Neural progenitor cell (in vitro differentiated cells): ENCODE results near the gene KCNQ1. TPM values are rescaled to one million over a fixed set of nuclear protein-coding genes. Genes with fewer than 3 reads are reported as not detected.

Experiments used
- DNase-seq: peaks from one replicate; pipeline ENCODE4 v3.0.0-alpha.2; 2016; ENCODE audit warnings: low spot score
- H2AFZ ChIP-seq: fragments of 200-600 bp; sonication (generic); replicated peaks from 2 replicates; pipeline ENCODE4 v1.6.1; 2016; ENCODE audit warnings: antibody characterized with exemption
- H3F3A ChIP-seq: fragments of 200-600 bp; sonication (generic); 2 replicates; pipeline ENCODE4 v1.6.1; 2016; ENCODE audit warnings: antibody characterized with exemption, low read depth
- H3K27ac ChIP-seq: fragments of 200-600 bp; sonication (generic); 2 replicates; pipeline ENCODE4 v1.5.1; 2016; ENCODE audit warnings: mild to moderate bottlenecking
- H3K27me3 ChIP-seq: fragments of 200-600 bp; sonication (generic); 2 replicates; pipeline ENCODE4 v1.6.1; 2016; ENCODE audit warnings: mild to moderate bottlenecking, moderate library complexity
- H3K36me3 ChIP-seq: fragments of 200-600 bp; sonication (generic); 2 replicates; pipeline ENCODE4 v1.5.1; 2016
- H3K4me1 ChIP-seq: fragments of 200-600 bp; sonication (generic); 2 replicates; pipeline ENCODE4 v1.6.1; 2016; ENCODE audit warnings: mixed run types
- H3K4me2 ChIP-seq: fragments of 200-600 bp; sonication (generic); 2 replicates; pipeline ENCODE4 v1.6.1; 2016
- H3K4me3 ChIP-seq: fragments of 200-600 bp; sonication (generic); 2 replicates; pipeline ENCODE4 v1.5.1; 2016
- H3K79me2 ChIP-seq: fragments of 200-600 bp; sonication (generic); 2 replicates; pipeline ENCODE4 v1.6.1; 2016; ENCODE audit warnings: low read depth
- H3K9ac ChIP-seq: fragments of 200-600 bp; sonication (generic); 2 replicates; pipeline ENCODE4 v1.6.1; 2016
- H3K9me3 ChIP-seq: fragments of 200-600 bp; sonication (generic); 2 replicates; pipeline ENCODE4 v1.5.1; 2016; ENCODE audit warnings: low read depth
- H4K20me1 ChIP-seq: fragments of 200-600 bp; sonication (generic); 2 replicates; pipeline ENCODE4 v1.6.1; 2016; ENCODE audit warnings: low read depth
- H3K27ac Mint-ChIP-seq: 3 replicates; pipeline ENCODE4 v1.8.0; 2021; ENCODE audit warnings: mixed read lengths
- H3K27me3 Mint-ChIP-seq: 2 replicates; pipeline ENCODE4 v1.8.0; 2022; ENCODE audit warnings: low read depth, mild to moderate bottlenecking, inconsistent platforms, moderate library complexity, mixed read lengths; ENCODE audit not compliant: insufficient read depth
- H3K36me3 Mint-ChIP-seq: 3 replicates; pipeline ENCODE4 v1.8.0; 2021; ENCODE audit warnings: mixed read lengths
- H3K4me1 Mint-ChIP-seq: 3 replicates; pipeline ENCODE4 v1.8.0; 2021; ENCODE audit warnings: mixed read lengths
- H3K4me3 Mint-ChIP-seq: 3 replicates; pipeline ENCODE4 v1.8.0; 2021; ENCODE audit warnings: mild to moderate bottlenecking, moderate library complexity, mixed read lengths
- H3K9me3 Mint-ChIP-seq: 3 replicates; pipeline ENCODE4 v1.8.0; 2020; ENCODE audit warnings: mixed read lengths
- EZH2 ChIP-seq: fragments of 200-600 bp; sonication (generic); IDR thresholded peaks from 2 replicates; pipeline ENCODE4 v1.6.1; 2017; ENCODE audit warnings: antibody characterized with exemption, mild to moderate bottlenecking, moderate library complexity
- EZH2phosphoT487 ChIP-seq: fragments of 200-600 bp; sonication (generic); IDR thresholded peaks from 2 replicates; pipeline ENCODE4 v1.6.1; 2017; ENCODE audit warnings: antibody characterized with exemption
- total RNA-seq: library from RNA; depleted of rRNA; stranded (reverse); fragments of >200 nt; gene quantifications from 2 replicates; pipeline ENCODE4 v1.2.3, GENCODE V29; 2015; ENCODE audit warnings: low replicate concordance
- TF ChIP-seq, protein P1 (sequence below): fragments of 200-600 bp; sonication (generic); IDR thresholded peaks from 2 replicates; pipeline ENCODE4 v1.5.1; 2017; ENCODE audit warnings: antibody characterized with exemption, mild to moderate bottlenecking

Gene KCNQ1
- total RNA-seq, 1 donor from 2014 or later, result 0.11 TPM

DNA sequence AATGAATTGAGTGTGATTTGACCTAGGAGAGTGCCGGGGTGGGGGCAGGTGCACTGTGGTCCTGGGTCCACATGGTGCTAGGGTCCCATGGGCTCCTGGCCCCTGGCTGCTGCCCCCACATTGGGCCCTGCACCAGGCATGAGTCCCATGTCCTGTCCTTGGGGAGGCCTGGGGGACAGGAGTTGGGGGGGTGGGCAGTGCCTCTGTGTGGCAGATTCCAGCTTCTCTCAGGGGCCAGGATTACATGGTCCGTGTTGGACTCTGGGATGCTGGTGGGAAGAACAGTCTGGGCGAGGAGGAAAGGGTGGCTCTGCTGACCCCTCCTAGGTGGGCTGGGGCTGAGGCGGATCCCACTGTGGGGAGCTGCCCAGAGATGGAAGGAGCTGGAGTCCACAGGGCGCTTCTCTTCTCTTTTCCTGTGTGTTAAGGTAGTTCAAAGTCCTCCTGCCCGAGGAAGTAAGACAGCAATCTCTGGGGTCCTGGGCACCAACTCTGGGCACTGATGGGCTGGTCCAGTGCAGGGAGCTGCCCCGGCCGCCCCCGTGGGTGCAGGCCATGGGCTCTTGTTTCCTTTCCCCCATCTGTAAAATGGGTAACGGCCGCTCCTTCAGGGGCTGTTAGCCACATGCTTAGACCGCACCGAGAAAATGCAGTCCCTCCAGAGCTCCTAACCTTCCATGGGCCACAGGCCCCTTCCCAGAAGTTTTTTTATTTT is 19.8 kb downstream of the KCNQ1 start:
- Mint-ChIP-seq H3K36me3 (no peaks in the 10 kb centered on the region), H3K4me3 (no peak overlapping the region), H3K4me1 (no peaks in the 10 kb centered on the region), H3K27me3 (no peaks in the 10 kb centered on the region), H3K9me3 (no peaks in the 10 kb centered on the region), H3K27ac (no peak overlapping the region)
- Histone ChIP-seq H2AFZ (no peak overlapping the region), H3K36me3 (no peaks in the 10 kb centered on the region), H3F3A (no peaks in the 10 kb centered on the region), H3K27ac (no peak overlapping the region), H3K4me1 (peaks cover 4% of the 10 kb centered on the region), H3K79me2 (no peaks in the 10 kb centered on the region), H3K27me3 (peaks cover 46% of the 10 kb centered on the region), H3K9ac (no peak overlapping the region), H3K4me2 (no peak overlapping the region), H3K9me3 (no peaks in the 10 kb centered on the region), H4K20me1 (no peaks in the 10 kb centered on the region), H3K4me3 (no peak overlapping the region)
- TF ChIP-seq, protein P1, sequence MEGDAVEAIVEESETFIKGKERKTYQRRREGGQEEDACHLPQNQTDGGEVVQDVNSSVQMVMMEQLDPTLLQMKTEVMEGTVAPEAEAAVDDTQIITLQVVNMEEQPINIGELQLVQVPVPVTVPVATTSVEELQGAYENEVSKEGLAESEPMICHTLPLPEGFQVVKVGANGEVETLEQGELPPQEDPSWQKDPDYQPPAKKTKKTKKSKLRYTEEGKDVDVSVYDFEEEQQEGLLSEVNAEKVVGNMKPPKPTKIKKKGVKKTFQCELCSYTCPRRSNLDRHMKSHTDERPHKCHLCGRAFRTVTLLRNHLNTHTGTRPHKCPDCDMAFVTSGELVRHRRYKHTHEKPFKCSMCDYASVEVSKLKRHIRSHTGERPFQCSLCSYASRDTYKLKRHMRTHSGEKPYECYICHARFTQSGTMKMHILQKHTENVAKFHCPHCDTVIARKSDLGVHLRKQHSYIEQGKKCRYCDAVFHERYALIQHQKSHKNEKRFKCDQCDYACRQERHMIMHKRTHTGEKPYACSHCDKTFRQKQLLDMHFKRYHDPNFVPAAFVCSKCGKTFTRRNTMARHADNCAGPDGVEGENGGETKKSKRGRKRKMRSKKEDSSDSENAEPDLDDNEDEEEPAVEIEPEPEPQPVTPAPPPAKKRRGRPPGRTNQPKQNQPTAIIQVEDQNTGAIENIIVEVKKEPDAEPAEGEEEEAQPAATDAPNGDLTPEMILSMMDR, result no peak
- TF ChIP-seq EZH2phosphoT487 (no peak), EZH2 (no peak)
- DNase-seq, result no peak

DNA sequence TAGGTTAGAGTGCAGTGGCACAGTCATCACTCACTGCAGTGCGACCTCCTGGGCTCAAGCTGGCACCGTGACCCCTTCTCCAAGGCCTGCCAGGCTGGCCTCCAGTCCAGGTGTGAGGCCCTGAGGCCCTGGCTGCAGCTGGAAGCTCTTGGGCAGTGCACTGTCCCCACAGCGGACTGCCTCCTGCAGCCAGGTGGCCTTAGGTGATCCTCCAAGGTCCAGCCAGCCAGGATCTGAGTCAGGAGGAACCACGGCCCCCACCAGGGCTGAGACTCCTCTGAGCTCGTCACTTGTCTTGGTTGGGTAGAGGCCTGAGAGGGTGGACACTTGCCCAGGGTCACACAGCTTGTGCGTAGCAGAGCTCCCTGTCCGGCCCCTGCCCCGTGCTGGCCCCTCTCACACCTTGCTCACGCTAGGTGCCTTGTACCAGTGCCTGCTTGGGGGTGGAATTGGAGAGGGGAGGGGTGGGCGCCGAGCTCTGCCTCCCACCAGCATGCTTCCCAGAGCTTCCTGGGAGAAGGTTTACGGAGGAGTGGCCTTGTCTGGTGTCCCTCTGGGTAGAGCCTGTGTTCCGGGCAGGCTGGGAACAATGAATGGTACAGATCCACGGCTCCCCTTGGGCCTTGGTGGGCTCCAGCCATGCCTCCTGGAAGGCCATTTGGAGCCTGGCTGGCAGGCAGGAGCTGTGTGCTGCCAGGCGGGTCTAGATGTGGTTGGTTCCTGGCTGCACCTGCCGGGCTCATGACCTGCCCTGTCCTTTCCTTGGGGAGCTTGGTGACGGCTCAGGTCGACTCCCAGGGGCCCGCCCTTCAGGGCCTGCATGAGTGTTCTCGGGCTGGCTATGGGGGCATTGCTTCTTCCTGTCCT is 20.6 kb downstream of the KCNQ1 start:
- Histone ChIP-seq H3F3A (no peaks in the 10 kb centered on the region), H3K9me3 (no peaks in the 10 kb centered on the region), H3K79me2 (no peaks in the 10 kb centered on the region), H3K4me3 (no peak overlapping the region), H3K27ac (no peak overlapping the region), H3K36me3 (no peaks in the 10 kb centered on the region), H3K27me3 (peaks cover 50% of the 10 kb centered on the region), H4K20me1 (no peaks in the 10 kb centered on the region), H3K4me1 (no peaks in the 10 kb centered on the region), H3K4me2 (no peak overlapping the region), H2AFZ (no peak overlapping the region), H3K9ac (no peak overlapping the region)
- H3K4me1 Mint-ChIP-seq, result no peaks in the 10 kb centered on the region
- TF ChIP-seq, protein P1, result no peak
- no peak for TF ChIP-seq EZH2phosphoT487
- no peak for TF ChIP-seq EZH2
- H3K27ac Mint-ChIP-seq, result no peak overlapping the region
- no peaks in the 10 kb centered on the region for H3K27me3 Mint-ChIP-seq
- no peak for DNase-seq
- no peak overlapping the region for H3K4me3 Mint-ChIP-seq
- no peaks in the 10 kb centered on the region for H3K9me3 Mint-ChIP-seq
- H3K36me3 Mint-ChIP-seq, result no peaks in the 10 kb centered on the region

DNA sequence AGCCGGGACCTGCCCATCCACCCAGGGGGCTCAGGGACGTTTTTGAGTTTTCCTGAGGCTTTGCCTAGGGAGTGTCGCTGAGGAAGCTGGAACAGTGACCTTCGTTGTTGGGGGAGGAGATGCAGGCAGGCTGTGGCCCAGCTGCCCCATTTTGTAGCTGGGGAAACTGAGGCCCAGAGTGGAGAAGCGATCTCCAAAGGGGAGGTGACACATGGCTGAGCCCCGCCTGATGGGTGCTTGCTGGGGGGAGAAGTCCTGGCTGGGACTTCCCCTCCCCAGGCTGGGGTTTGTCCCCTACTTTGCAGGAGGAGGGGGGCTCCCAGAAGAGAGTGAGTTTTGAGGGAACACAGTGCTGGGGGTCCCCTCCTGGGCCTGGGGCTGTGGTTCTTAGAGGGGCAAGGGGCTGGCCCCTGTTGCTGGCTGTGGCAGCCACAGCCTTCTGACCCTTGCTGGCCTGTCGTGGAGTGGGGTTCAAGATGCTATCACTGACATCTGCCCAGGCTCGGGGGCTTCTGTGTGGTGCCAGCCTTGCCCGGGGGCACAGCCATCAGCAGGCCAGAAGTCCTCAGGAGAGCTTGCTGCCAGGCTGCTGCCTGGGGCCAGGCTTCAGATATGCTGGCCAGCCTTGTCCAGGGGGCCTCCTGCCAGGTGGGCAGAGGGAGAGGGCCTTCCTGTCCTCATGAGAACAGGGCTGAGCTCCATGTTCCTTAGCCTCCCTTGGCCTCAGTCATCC is 21.4 kb downstream of the KCNQ1 start:
- Histone ChIP-seq H3K9ac (no peak overlapping the region), H4K20me1 (no peaks in the 10 kb centered on the region), H3K9me3 (no peaks in the 10 kb centered on the region), H3K4me1 (no peaks in the 10 kb centered on the region), H3K36me3 (no peaks in the 10 kb centered on the region), H3K4me2 (no peak overlapping the region), H3K27ac (no peak overlapping the region), H3K4me3 (no peak overlapping the region), H3F3A (no peaks in the 10 kb centered on the region), H3K79me2 (no peaks in the 10 kb centered on the region), H3K27me3 (peaks cover 58% of the 10 kb centered on the region), H2AFZ (no peak overlapping the region)
- H3K4me1 Mint-ChIP-seq, result no peaks in the 10 kb centered on the region
- no peak overlapping the region for H3K4me3 Mint-ChIP-seq
- TF ChIP-seq, protein P1, result no peak
- TF ChIP-seq EZH2 (no peak), EZH2phosphoT487 (no peak)
- H3K27ac Mint-ChIP-seq, result no peak overlapping the region
- H3K9me3 Mint-ChIP-seq, result no peaks in the 10 kb centered on the region
- H3K36me3 Mint-ChIP-seq, result no peaks in the 10 kb centered on the region
- no peaks in the 10 kb centered on the region for H3K27me3 Mint-ChIP-seq
- no peak for DNase-seq
